ENCODE measurements around the gene FYCO1. TPM values are rescaled to one million over a fixed set of nuclear protein-coding genes. Genes with fewer than 3 reads are reported as not detected.

The FYCO1 gene
- total and polyA plus RNA-seq, 10 of the 15 experiments (the other 5 are each of a cell fraction or from before 2014, with no cell fraction given): 1.5 to 8.4 (median 6.5) TPM

- TF ChIP-seq ZNF207 (IDR thresholded peaks at IDR 0.05; ENCODE audit: borderline replicate concordance): peak; percentile 77; the same call in 1 of the 2 replicates
- 0 out of 2 replicates have a peak, but pooled peaks have one; percentile 44 for TF ChIP-seq CBX5 (IDR thresholded peaks at IDR 0.05; ENCODE audit: low read depth)
- no peak for TF ChIP-seq HDAC6 (IDR thresholded peaks at IDR 0.05; ENCODE audit: unreplicated experiment)
- TF ChIP-seq EED (IDR thresholded peaks at IDR 0.05; ENCODE audit: low read depth): 0 out of 2 replicates have a peak, but pooled peaks have one; percentile 24
- peak; percentile 41 for TF ChIP-seq RELA (IDR thresholded peaks at IDR 0.05; ENCODE audit: borderline replicate concordance, partially characterized antibody)
- TF ChIP-seq CBX3 (IDR thresholded peaks at IDR 0.05; ENCODE audit: borderline replicate concordance, low read depth): no peak
- peak; percentile 99 for TF ChIP-seq RAD21 (IDR thresholded peaks at IDR 0.05; ENCODE audit: insufficient read depth, low read depth, low read length)
- peak; percentile 67; the same call in 1 of the 2 replicates for TF ChIP-seq SMARCA5 (IDR thresholded peaks at IDR 0.05)
Measured at GRCh38 chr3:45929042-45929679, 66.5 kb downstream of the FYCO1 start (continued).

- FAIRE-seq (no peak), ATAC-seq (no peak), DNase-seq (ENCODE audit: low read depth, low spot score) (no peak)
- Histone ChIP-seq H3K9ac (ENCODE audit: control insufficient read depth, insufficient read depth, low read length) (no peak overlapping the region), H3K36me3 (ENCODE audit: control insufficient read depth in 2 of 2, insufficient read depth in 2 of 2, low read length in 1 of 2) (peaks cover 12 to 17% of the 10 kb centered on the region in 2 experiments), H3K27me3 (replicated peaks in 1 of 2; ENCODE audit: control insufficient read depth in 2 of 2, insufficient read depth in 2 of 2, low read length in 1 of 2) (no peaks in the 10 kb centered on the region), H3K79me2 (ENCODE audit: control insufficient read depth, insufficient read depth, low read length) (no peaks in the 10 kb centered on the region), H3K4me1 (ENCODE audit: control insufficient read depth, insufficient read depth, low read length) (no peaks in the 10 kb centered on the region; the same call in 1 of the 2 replicates), H3K4me3 (no peak overlapping the region), H3K27ac (ENCODE audit: control insufficient read depth, insufficient read depth) (no peak overlapping the region), H4K20me1 (ENCODE audit: control insufficient read depth, insufficient read depth) (peaks cover 3% of the 10 kb centered on the region; the same call in 1 of the 2 replicates), H2AFZ (ENCODE audit: control insufficient read depth, low read depth, low read length) (no peak overlapping the region), H3K9me3 (replicated peaks; ENCODE audit: control insufficient read depth, insufficient read depth, low read length) (no peaks in the 10 kb centered on the region), H3K4me2 (ENCODE audit: control insufficient read depth, insufficient read depth) (no peak overlapping the region)
- intact Hi-C loops (cut with micrococcal nuclease; ENCODE audit: unreplicated experiment): no loop called here
- ChIA-PET SMC1A (ENCODE audit: uncharacterized antibody, unreplicated experiment) (interaction anchor here (0.6 to 21.6 kb wide), 17 partner anchors 11 to 264 kb away, joined by 3 to 523 read pairs (median 4); partner anchors contain the start of gene LZTFL1), POLR2A (interaction anchor here (0.8 kb wide), 1 partner anchor 63 kb away, joined by 3 read pairs; no protein-coding TSS in a partner anchor), RAD21 (ENCODE audit: unreplicated experiment) (interaction anchor here (0.8 to 5.1 kb wide), 12 partner anchors 8 to 166 kb away, joined by 3 to 89 read pairs (median 6); no protein-coding TSS in a partner anchor), CTCF (interaction anchor here (0.7 to 11.2 kb wide), 19 partner anchors 8 to 268 kb away, joined by 3 to 189 read pairs (median 4); no protein-coding TSS in a partner anchor)
- no peak for TF ChIP-seq YY1 (IDR thresholded peaks at IDR 0.05; ENCODE audit: low read depth, low read length)
- TF ChIP-seq STAT3 (IDR thresholded peaks at IDR 0.05; ENCODE audit: low read depth, low read length): no peak
- TF ChIP-seq USF1 (IDR thresholded peaks at IDR 0.05; ENCODE audit: borderline replicate concordance, extremely low read length, insufficient read depth, low read depth, low read length): no peak
- TF ChIP-seq NFYB (IDR thresholded peaks at IDR 0.05; ENCODE audit: insufficient read depth, low read depth, low read length): no peak
- no peak for TF ChIP-seq ZNF217 (IDR thresholded peaks at IDR 0.05)
- TF ChIP-seq ATF7 (IDR thresholded peaks at IDR 0.05; ENCODE audit: low read depth): no peak
- TF ChIP-seq RB1 (IDR thresholded peaks at IDR 0.05; ENCODE audit: borderline replicate concordance): no peak
- 100% methylated on average over 2 of the region's 2 CpGs for WGBS (ENCODE audit: insufficient coverage, insufficient replicate concordance, low lambda C conversion rate, missing lambda C conversion rate)
- BruUV-seq (replicated peaks): no TSS peak
- in situ Hi-C loops (cut with MboI): loop anchor here (5.0 kb wide), 2 partner anchors 166 to 891 kb away; no protein-coding TSS in a partner anchor
Measured at GRCh38 chr3:45927881-45928280, 67.7 kb downstream of the FYCO1 start.

Data from GM12878 (cell line).